K562 (cell line): ENCODE measurements around the gene C10orf143. TPM values are rescaled to one million over a fixed set of nuclear protein-coding genes. Genes with fewer than 3 reads are reported as not detected.

Experiments
- CHD1 ChIP-seq: fragments of 200-600 bp; sonication (generic); IDR thresholded peaks from one replicate; pipeline ENCODE4 v1.6.1; 2012; ENCODE audit warnings: mild to moderate bottlenecking, moderate library complexity, low read length, inconsistent platforms
- CHD2 ChIP-seq: IDR thresholded peaks from 2 replicates; pipeline ENCODE4 v1.6.1; 2011; ENCODE audit warnings: low read depth, low read length
- E2F6 ChIP-seq, 2 experiments: IDR thresholded peaks; 2 replicates each; pipeline ENCODE4 v1.6.1; 2011; ENCODE audit warnings: borderline replicate concordance in 1 of 2, control low read depth in 1 of 2, low read depth in 1 of 2, low read length in 1 of 2, mild to moderate bottlenecking in 1 of 2, mixed read lengths in 1 of 2, moderate library complexity in 1 of 2; ENCODE audit not compliant: insufficient read depth in 1 of 2, insufficient read length in 1 of 2, poor library complexity in 1 of 2, severe bottlenecking in 1 of 2; ENCODE audit errors: extremely low read depth in 1 of 2
- ETS1 ChIP-seq: conservative IDR thresholded peaks from 2 replicates; pipeline ENCODE4 v1.6.1; 2011; ENCODE audit warnings: low read depth, mild to moderate bottlenecking, low read length; ENCODE audit not compliant: control insufficient read depth
- LCOR ChIP-seq: sonication (generic); formaldehyde crosslinking; IDR thresholded peaks from 2 replicates; pipeline ENCODE4 v1.8.0; 2022; ENCODE audit warnings: mild to moderate bottlenecking, missing genetic modification reagents
- MXI1 ChIP-seq: IDR thresholded peaks from 2 replicates; pipeline ENCODE4 v1.6.1; 2011; ENCODE audit warnings: low read depth, mild to moderate bottlenecking, improper control_type of control experiment, low read length
- PML ChIP-seq: IDR thresholded peaks from 2 replicates; pipeline ENCODE4 v1.6.1; 2012; ENCODE audit warnings: low read length, inconsistent platforms
- POLR2A ChIP-seq: fragments of 450-650 bp; conservative IDR thresholded peaks from 2 replicates; pipeline ENCODE4 v1.6.1; 2016
- POLR2B ChIP-seq: fragments of 450-650 bp; IDR thresholded peaks from 2 replicates; pipeline ENCODE4 v1.6.1; 2018; ENCODE audit warnings: low read depth; ENCODE audit not compliant: partially characterized antibody
- SIN3B ChIP-seq: fragments of 450-650 bp; IDR thresholded peaks from 2 replicates; pipeline ENCODE4 v1.6.1; 2017; ENCODE audit warnings: low read depth, mild to moderate bottlenecking, moderate library complexity
- TAF7 ChIP-seq: fragments of 450-650 bp; IDR thresholded peaks from 2 replicates; pipeline ENCODE4 v1.6.1; 2016; ENCODE audit warnings: missing genetic modification characterization, missing compliant biosample characterization
- TAF9B ChIP-seq: fragments of 450-650 bp; IDR thresholded peaks from 2 replicates; pipeline ENCODE4 v1.6.1; 2018; ENCODE audit warnings: mild to moderate bottlenecking; ENCODE audit not compliant: partially characterized antibody
- TBP ChIP-seq: optimal IDR thresholded peaks from 2 replicates; pipeline ENCODE3; 2011; ENCODE audit warnings: low read depth, low read length, improper control_type of control experiment
- ZMIZ1 ChIP-seq, 2 experiments: fragments of 150-350 bp in 1 of 2; IDR thresholded peaks; 2 replicates each; pipeline ENCODE4 v1.6.1; 2012 to 2016; ENCODE audit warnings: low read depth in 2 of 2, low read length in 2 of 2, mild to moderate bottlenecking in 1 of 2, moderate library complexity in 1 of 2
- ZNF324 ChIP-seq: fragments of 250-450 bp; sonication (Bioruptor Pico); IDR thresholded peaks from 2 replicates; pipeline ENCODE4 v1.4.0; 2020; ENCODE audit warnings: mild to moderate bottlenecking
- ZNF512 ChIP-seq: IDR thresholded peaks from 2 replicates; pipeline ENCODE4 v1.6.1; 2016; ENCODE audit warnings: missing genetic modification characterization, missing compliant biosample characterization
- ZNF586 ChIP-seq: fragments of 450-650 bp; formaldehyde crosslinking; conservative IDR thresholded peaks from 2 replicates; pipeline ENCODE4 v1.4.0; 2020; ENCODE audit warnings: mild to moderate bottlenecking, moderate library complexity
- polyA plus RNA-seq, 8 experiments: library from polyadenylated mRNA; depleted of rRNA in 4 of 8; stranded (reverse) in 5 of 8; unstranded in 3 of 8; fragments of >200 nt; fragmentation: Nextera tagmentation in 2 of 8; fragmentation: Illumina TruSeq in 1 of 8; extraction: Ambion mirVana in 2 of 8; extraction: Trizol in 1 of 8; gene quantifications; 2 replicates each; pipeline versions ENCODE4 v1.2.1 to v1.2.3, GENCODE V29; 2011 to 2014; ENCODE audit warnings: inconsistent platforms in 1 of 8, missing spikeins in 1 of 8
- total RNA-seq, 7 experiments: library from RNA; depleted of rRNA in 6 of 7; stranded (reverse); fragments of >200 nt in 6 of 7; fragmentation: Illumina TruSeq in 2 of 7; extraction: Trizol in 2 of 7; gene quantifications; 2 replicates each; pipeline versions ENCODE4 v1.2.1 to v1.2.3, GENCODE V29; 2011 to 2021; ENCODE audit warnings: low replicate concordance in 1 of 7

The C10orf143 gene
- total and polyA plus RNA-seq, 9 of the 15 experiments (the other 6 are each of a cell fraction or from before 2014, with no cell fraction given) = 0.07 to 0.42 (median 0.25) TPM; not detected in 2

GRCh38 chr10:130110246-130111112 lies at the start of gene C10orf143 (continued):
- TF ChIP-seq SIN3B (peak; percentile 32; the same call in 1 of the 2 replicates), PML (peak; percentile 20; the same call in 1 of the 2 replicates), ZNF586 (CRISPR knock-in tag) (no peak), POLR2A (peak; percentile 94), TAF9B (peak; percentile 49), ZNF512 (tag) (no peak), LCOR (CRISPR knock-in tag) (0 out of 2 replicates have a peak, but pooled peaks have one; percentile 30), CHD2 (peak; percentile 76), TBP (peak; percentile 36), POLR2B (peak; percentile 73), ETS1 (0 out of 2 replicates have a peak, but pooled peaks have one; percentile 52), TAF7 (tag) (no peak), MXI1 (0 out of 2 replicates have a peak, but pooled peaks have one; percentile 21), CHD1 (peak; percentile 13), E2F6 (IDR thresholded peaks at IDR 0.05; ENCODE audit: borderline replicate concordance in 1 of 2, extremely low read depth in 1 of 2, insufficient read depth in 1 of 2, insufficient read length in 1 of 2, low read depth in 1 of 2, low read length in 1 of 2, poor library complexity in 1 of 2, severe bottlenecking in 1 of 2) (peak; percentile 51 to 73), ZNF324 (CRISPR knock-in tag) (peak; percentile 60; the same call in 1 of the 2 replicates), ZMIZ1 (IDR thresholded peaks at IDR 0.05; ENCODE audit: low read depth in 2 of 2, low read length in 2 of 2) (peak in 1 of 2 experiments; percentile 82; a peak in 2 of 4 replicates)
